Measurements from ENCODE around the gene ANK3. TPM values are rescaled to one million over a fixed set of nuclear protein-coding genes. Genes with fewer than 3 reads are reported as not detected.

The ANK3 gene
- total RNA-seq, 2 experiments from 2014 or later: 24.0 to 25.2 TPM

- peaks cover 10% of the 10 kb centered on the region for H3K9me3 Mint-ChIP-seq (ENCODE audit: low read depth)
- DNase-seq (no peak), ATAC-seq (no peak)
- no peaks in the 10 kb centered on the region for H3K27me3 Mint-ChIP-seq
- CTCF ChIA-PET: interaction anchor here (1.2 to 2.1 kb wide), 7 partner anchors 10 to 218 kb away, joined by 3 to 7 read pairs (median 5); no protein-coding TSS in a partner anchor
- intact Hi-C loops (cut with DNase I, micrococcal nuclease): loop anchor here (1.0 to 5.0 kb wide), 5 partner anchors 93 to 581 kb away; no protein-coding TSS in a partner anchor
- POLR2A ChIA-PET: no interaction called here
- peaks cover 37% of the 10 kb centered on the region for H3K36me3 Mint-ChIP-seq (ENCODE audit: low read depth)
- H3K4me1 Mint-ChIP-seq: peaks cover 15% of the 10 kb centered on the region
- H3K4me3 Mint-ChIP-seq: no peak overlapping the region
- no peak overlapping the region for H3K27ac Mint-ChIP-seq
Observed at GRCh38 chr10:60207894-60208293, 181.8 kb downstream of the ANK3 start.

- no peak overlapping the region for H3K27ac Mint-ChIP-seq
- no peaks in the 10 kb centered on the region for H3K27me3 Mint-ChIP-seq
- H3K9me3 Mint-ChIP-seq (ENCODE audit: low read depth): peaks cover 4% of the 10 kb centered on the region
- peaks cover 26% of the 10 kb centered on the region for H3K36me3 Mint-ChIP-seq (ENCODE audit: low read depth)
- ATAC-seq (no peak), DNase-seq (no peak)
- no peak overlapping the region for H3K4me3 Mint-ChIP-seq
- POLR2A ChIA-PET: no interaction called here
- H3K4me1 Mint-ChIP-seq: peaks cover 15% of the 10 kb centered on the region
- intact Hi-C loops (cut with DNase I, micrococcal nuclease): loop anchor here in 1 of 2 experiments (5.0 kb wide), 2 partner anchors 94 to 109 kb away; no protein-coding TSS in a partner anchor
- CTCF ChIA-PET: interaction anchor here (0.6 to 2.1 kb wide), 5 partner anchors 92 to 447 kb away, joined by 3 to 7 read pairs (median 3); no protein-coding TSS in a partner anchor
Observed at GRCh38 chr10:60206735-60207134, 182.9 kb downstream of the ANK3 start.

GRCh38 chr10:60205741-60206140 lies 183.9 kb downstream of the ANK3 start:
- intact Hi-C loops (cut with DNase I, micrococcal nuclease): loop anchor here (1.0 to 5.0 kb wide), 4 partner anchors 93 to 441 kb away; no protein-coding TSS in a partner anchor
- Mint-ChIP-seq H3K9me3 (ENCODE audit: low read depth) (no peaks in the 10 kb centered on the region), H3K27ac (no peak overlapping the region), H3K4me1 (peaks cover 9% of the 10 kb centered on the region), H3K27me3 (no peaks in the 10 kb centered on the region), H3K4me3 (no peak overlapping the region), H3K36me3 (ENCODE audit: low read depth) (peaks cover 17% of the 10 kb centered on the region)
- POLR2A ChIA-PET: no interaction called here
- ATAC-seq (no peak), DNase-seq (no peak)
- CTCF ChIA-PET: interaction anchor here (0.9 kb wide), 1 partner anchor 440 kb away, joined by 3 read pairs; no protein-coding TSS in a partner anchor

GRCh38 chr10:60203993-60204618 lies 185.6 kb downstream of the ANK3 start:
- DNase-seq (no peak), ATAC-seq (no peak)
- no peak overlapping the region for H3K27ac Mint-ChIP-seq
- intact Hi-C loops (cut with DNase I, micrococcal nuclease): loop anchor here (1.0 to 5.0 kb wide), 4 partner anchors 89 to 443 kb away; no protein-coding TSS in a partner anchor
- ChIA-PET POLR2A (no interaction called here), CTCF (interaction anchor here (0.7 to 2.0 kb wide), 14 partner anchors 9 to 442 kb away, joined by 3 to 14 read pairs (median 3); no protein-coding TSS in a partner anchor)
- H3K36me3 Mint-ChIP-seq (ENCODE audit: low read depth): peaks cover 11% of the 10 kb centered on the region
- H3K27me3 Mint-ChIP-seq: no peaks in the 10 kb centered on the region
- no peaks in the 10 kb centered on the region for H3K4me1 Mint-ChIP-seq
- no peaks in the 10 kb centered on the region for H3K9me3 Mint-ChIP-seq (ENCODE audit: low read depth)
- H3K4me3 Mint-ChIP-seq: no peak overlapping the region

- H3K27ac Mint-ChIP-seq: no peak overlapping the region
- no peaks in the 10 kb centered on the region for H3K4me1 Mint-ChIP-seq
- DNase-seq: no peak
- intact Hi-C loops (cut with DNase I, micrococcal nuclease): loop anchor here in 1 of 2 experiments (5.0 kb wide), 1 partner anchor 447 kb away; no protein-coding TSS in a partner anchor
- H3K9me3 Mint-ChIP-seq (ENCODE audit: low read depth): no peaks in the 10 kb centered on the region
- ChIA-PET POLR2A (no interaction called here), CTCF (interaction anchor here (0.7 to 1.2 kb wide), 4 partner anchors 8 to 90 kb away, joined by 3 to 6 read pairs (median 3); no protein-coding TSS in a partner anchor)
- H3K27me3 Mint-ChIP-seq: no peaks in the 10 kb centered on the region
- H3K36me3 Mint-ChIP-seq (ENCODE audit: low read depth): peaks cover 30% of the 10 kb centered on the region
- ATAC-seq: no peak
- no peak overlapping the region for H3K4me3 Mint-ChIP-seq
Observed at GRCh38 chr10:60200682-60201053, 189.0 kb downstream of the ANK3 start.

GRCh38 chr10:60200012-60200681 lies 189.5 kb downstream of the ANK3 start:
- peaks cover 32% of the 10 kb centered on the region for H3K36me3 Mint-ChIP-seq (ENCODE audit: low read depth)
- ChIA-PET CTCF (interaction anchor here (1.0 to 1.2 kb wide), 2 partner anchors 9 to 12 kb away, joined by 3 to 6 read pairs; no protein-coding TSS in a partner anchor), POLR2A (no interaction called here)
- ATAC-seq (no peak), DNase-seq (no peak)
- intact Hi-C loops (cut with DNase I, micrococcal nuclease): loop anchor here in 1 of 2 experiments (5.0 kb wide), 1 partner anchor 447 kb away; no protein-coding TSS in a partner anchor
- H3K27ac Mint-ChIP-seq: no peak overlapping the region
- no peaks in the 10 kb centered on the region for H3K27me3 Mint-ChIP-seq
- H3K4me3 Mint-ChIP-seq: no peak overlapping the region
- H3K9me3 Mint-ChIP-seq (ENCODE audit: low read depth): no peaks in the 10 kb centered on the region
- H3K4me1 Mint-ChIP-seq: no peaks in the 10 kb centered on the region

- H3K27ac Mint-ChIP-seq: no peak overlapping the region
- H3K9me3 Mint-ChIP-seq (ENCODE audit: low read depth): no peaks in the 10 kb centered on the region
- intact Hi-C loops (cut with DNase I, micrococcal nuclease): no loop called here
- no peak overlapping the region for H3K4me3 Mint-ChIP-seq
- CTCF ChIA-PET: interaction anchor here (0.7 to 1.5 kb wide), 2 partner anchors 8 to 15 kb away, joined by 3 to 6 read pairs; no protein-coding TSS in a partner anchor
- no peaks in the 10 kb centered on the region for H3K27me3 Mint-ChIP-seq
- H3K36me3 Mint-ChIP-seq (ENCODE audit: low read depth): peaks cover 48% of the 10 kb centered on the region
- POLR2A ChIA-PET: no interaction called here
- DNase-seq (no peak), ATAC-seq (no peak)
- H3K4me1 Mint-ChIP-seq: no peaks in the 10 kb centered on the region
Observed at GRCh38 chr10:60197206-60197605, 192.5 kb downstream of the ANK3 start.

GRCh38 chr10:60194421-60194820 lies 195.3 kb downstream of the ANK3 start:
- ATAC-seq (no peak), DNase-seq (no peak)
- no peak overlapping the region for H3K27ac Mint-ChIP-seq
- H3K27me3 Mint-ChIP-seq: no peaks in the 10 kb centered on the region
- intact Hi-C loops (cut with DNase I, micrococcal nuclease): no loop called here
- H3K36me3 Mint-ChIP-seq (ENCODE audit: low read depth): peaks cover 60% of the 10 kb centered on the region
- ChIA-PET POLR2A (no interaction called here), CTCF (interaction anchor here (0.9 kb wide), 1 partner anchor 9 kb away, joined by 4 read pairs; no protein-coding TSS in a partner anchor)
- no peaks in the 10 kb centered on the region for H3K4me1 Mint-ChIP-seq
- no peaks in the 10 kb centered on the region for H3K9me3 Mint-ChIP-seq (ENCODE audit: low read depth)
- no peak overlapping the region for H3K4me3 Mint-ChIP-seq

GRCh38 chr10:60192946-60193345 lies 196.7 kb downstream of the ANK3 start:
- no peak overlapping the region for H3K4me3 Mint-ChIP-seq
- H3K4me1 Mint-ChIP-seq: no peaks in the 10 kb centered on the region
- H3K27me3 Mint-ChIP-seq: no peaks in the 10 kb centered on the region
- peaks cover 54% of the 10 kb centered on the region for H3K36me3 Mint-ChIP-seq (ENCODE audit: low read depth)
- intact Hi-C loops (cut with DNase I, micrococcal nuclease): no loop called here
- DNase-seq (no peak), ATAC-seq (no peak)
- H3K9me3 Mint-ChIP-seq (ENCODE audit: low read depth): no peaks in the 10 kb centered on the region
- CTCF ChIA-PET: interaction anchor here (0.6 to 1.3 kb wide), 2 partner anchors 8 to 567 kb away, joined by 3 read pairs; no protein-coding TSS in a partner anchor
- no peak overlapping the region for H3K27ac Mint-ChIP-seq
- POLR2A ChIA-PET: interaction anchor here (0.6 kb wide), 1 partner anchor 45 kb away, joined by 10 read pairs; no protein-coding TSS in a partner anchor

GRCh38 chr10:60189861-60190475 lies 199.7 kb downstream of the ANK3 start:
- intact Hi-C loops (cut with DNase I, micrococcal nuclease): no loop called here
- no peak for ATAC-seq
- Mint-ChIP-seq H3K36me3 (ENCODE audit: low read depth) (peaks cover 38% of the 10 kb centered on the region), H3K4me1 (no peaks in the 10 kb centered on the region), H3K27me3 (no peaks in the 10 kb centered on the region), H3K4me3 (no peak overlapping the region), H3K9me3 (ENCODE audit: low read depth) (no peaks in the 10 kb centered on the region), H3K27ac (no peak overlapping the region)
- CTCF ChIA-PET: no interaction called here
- POLR2A ChIA-PET: no interaction called here
- DNase-seq: no peak

GRCh38 chr10:60188548-60188947 lies 201.1 kb downstream of the ANK3 start:
- Mint-ChIP-seq H3K4me3 (no peak overlapping the region), H3K9me3 (ENCODE audit: low read depth) (no peaks in the 10 kb centered on the region), H3K27me3 (no peaks in the 10 kb centered on the region), H3K4me1 (no peaks in the 10 kb centered on the region), H3K36me3 (ENCODE audit: low read depth) (peaks cover 29% of the 10 kb centered on the region), H3K27ac (no peak overlapping the region)
- no peak for ATAC-seq
- POLR2A ChIA-PET: no interaction called here
- CTCF ChIA-PET: interaction anchor here (0.6 to 1.0 kb wide), 2 partner anchors 19 to 210 kb away, joined by 3 to 5 read pairs; no protein-coding TSS in a partner anchor
- no peak for DNase-seq
- intact Hi-C loops (cut with DNase I, micrococcal nuclease): no loop called here
